Measurements from ENCODE around the gene GDF11.
A peak's percentile ranks its signal among the peaks of the same experiment; 100 is the strongest.

The GDF11 gene

GRCh38 chr12:55723516-55724225 lies 19.3 kb upstream of the GDF11 start:
- no peaks in the 10 kb centered on the region for H3K27me3 ChIP-seq (ENCODE audit: control insufficient read depth in 2 of 2, insufficient read depth in 2 of 2, low read length in 2 of 2)
- peaks cover 58 to 70% of the 10 kb centered on the region in 2 donors for H3K4me1 ChIP-seq (ENCODE audit: control insufficient read depth in 2 of 2, insufficient read depth in 2 of 2, low read length in 2 of 2)
- H3K9me3 ChIP-seq (ENCODE audit: control insufficient read depth in 2 of 2, low read length in 2 of 2): no peaks in the 10 kb centered on the region
- peak overlapping the region in 1 of 2 donors; percentile 14 for H3K9ac ChIP-seq (ENCODE audit: low read depth in 1 of 2, low read length in 2 of 2)
- H3K27ac ChIP-seq (ENCODE audit: low read depth in 2 of 2, low read length in 2 of 2): peak overlapping the region in 1 of 2 donors; percentile 17
- H3K36me3 ChIP-seq (ENCODE audit: control insufficient read depth in 2 of 2, insufficient read depth in 2 of 2, low read length in 2 of 2): peaks cover 29 to 37% of the 10 kb centered on the region in 2 donors
- no peak overlapping the region for H3K4me3 ChIP-seq (ENCODE audit: low read length in 2 of 2)

DNA sequence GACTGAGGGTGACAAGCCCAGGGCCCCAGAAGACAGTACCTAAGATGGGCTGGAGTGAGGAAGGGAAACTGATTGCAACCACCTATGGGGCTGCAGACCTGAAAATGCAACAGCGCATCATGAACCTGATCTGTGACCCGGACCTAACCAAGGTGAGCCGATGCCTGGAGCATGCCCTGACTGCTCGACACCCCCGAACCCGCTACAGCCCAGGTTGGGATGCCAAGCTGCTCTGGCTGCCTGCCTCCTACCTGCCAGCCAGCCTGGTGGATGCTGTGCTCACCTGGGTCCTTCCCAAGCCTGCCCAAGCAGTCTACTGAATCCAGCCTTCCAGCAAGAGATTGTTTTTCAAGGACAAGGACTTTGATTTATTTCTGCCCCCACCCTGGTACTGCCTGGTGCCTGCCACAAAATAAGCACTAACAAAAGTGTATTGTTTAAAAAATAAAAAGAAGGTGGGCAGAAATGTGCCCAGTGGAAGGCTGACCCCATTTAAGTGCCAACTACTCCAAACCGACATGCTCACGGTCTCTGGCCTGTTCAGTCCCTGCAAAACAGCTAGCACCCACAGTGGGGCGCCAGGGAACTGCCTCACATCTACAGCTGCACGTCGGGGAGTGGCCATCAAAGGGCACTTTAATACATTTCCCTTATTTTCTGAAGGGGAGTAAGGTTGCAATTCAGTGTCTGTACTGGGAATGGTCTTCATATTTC lies 18.5 kb upstream of the GDF11 start:
- Histone ChIP-seq H3K9ac (ENCODE audit: low read depth in 1 of 2, low read length in 2 of 2) (peak overlapping the region in 1 of 2 donors; percentile 14), H3K4me1 (ENCODE audit: control insufficient read depth in 2 of 2, insufficient read depth in 2 of 2, low read length in 2 of 2) (peaks cover 52 to 64% of the 10 kb centered on the region in 2 donors), H3K4me3 (ENCODE audit: low read length in 2 of 2) (no peak overlapping the region), H3K27me3 (ENCODE audit: control insufficient read depth in 2 of 2, insufficient read depth in 2 of 2, low read length in 2 of 2) (no peaks in the 10 kb centered on the region), H3K36me3 (ENCODE audit: control insufficient read depth in 2 of 2, insufficient read depth in 2 of 2, low read length in 2 of 2) (peaks cover 29 to 37% of the 10 kb centered on the region in 2 donors), H3K9me3 (ENCODE audit: control insufficient read depth in 2 of 2, low read length in 2 of 2) (no peaks in the 10 kb centered on the region), H3K27ac (ENCODE audit: low read depth in 2 of 2, low read length in 2 of 2) (peak overlapping the region in 1 of 2 donors; percentile 32)

DNA sequence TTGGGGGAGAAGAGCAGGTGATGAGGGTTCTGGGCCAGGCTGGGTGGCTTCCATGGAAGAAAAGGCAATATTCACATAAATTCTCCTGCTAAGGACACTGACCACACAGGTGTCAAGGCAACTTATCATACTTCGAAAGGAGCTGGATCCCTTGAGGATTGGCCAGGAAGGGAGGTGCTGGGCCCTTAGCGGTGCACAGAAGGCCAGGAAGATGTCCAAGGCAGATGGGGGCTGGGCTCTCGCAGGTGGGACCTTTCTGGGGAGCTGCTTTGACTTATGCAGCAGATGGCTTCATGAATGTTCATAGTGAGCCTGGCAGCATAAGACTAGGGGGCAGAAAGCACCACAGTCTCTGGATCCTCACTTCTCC lies 18.0 kb upstream of the GDF11 start:
- Histone ChIP-seq H3K36me3 (ENCODE audit: control insufficient read depth in 2 of 2, insufficient read depth in 2 of 2, low read length in 2 of 2) (peaks cover 29 to 36% of the 10 kb centered on the region in 2 donors), H3K4me1 (ENCODE audit: control insufficient read depth in 2 of 2, insufficient read depth in 2 of 2, low read length in 2 of 2) (peaks cover 52 to 64% of the 10 kb centered on the region in 2 donors), H3K9me3 (ENCODE audit: control insufficient read depth in 2 of 2, low read length in 2 of 2) (no peaks in the 10 kb centered on the region), H3K27ac (ENCODE audit: low read depth in 2 of 2, low read length in 2 of 2) (peak overlapping the region in 1 of 2 donors; percentile 32), H3K4me3 (ENCODE audit: low read length in 2 of 2) (no peak overlapping the region), H3K27me3 (ENCODE audit: control insufficient read depth in 2 of 2, insufficient read depth in 2 of 2, low read length in 2 of 2) (no peaks in the 10 kb centered on the region), H3K9ac (ENCODE audit: low read depth in 1 of 2, low read length in 2 of 2) (no peak overlapping the region)

DNA sequence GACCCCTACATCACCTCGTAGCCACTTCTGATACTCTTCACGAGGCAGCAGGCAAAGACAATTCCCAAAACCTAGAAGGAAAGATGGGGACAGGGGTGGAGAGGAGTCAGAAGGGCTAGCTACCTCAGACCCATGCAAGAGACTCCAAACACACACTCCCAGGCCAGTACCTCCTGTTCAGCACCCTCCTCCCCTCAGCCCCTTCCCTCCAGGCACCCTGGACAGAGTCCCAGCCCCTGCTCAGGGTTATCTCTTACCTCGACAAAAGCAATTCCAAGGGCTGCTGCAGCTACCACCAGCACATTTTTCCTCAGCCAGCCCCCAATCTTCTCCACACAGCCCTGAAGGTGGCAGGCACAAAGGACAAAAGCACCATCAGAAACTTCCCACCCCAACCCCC lies 17.4 kb upstream of the GDF11 start:
- no peaks in the 10 kb centered on the region for H3K27me3 ChIP-seq (ENCODE audit: control insufficient read depth in 2 of 2, insufficient read depth in 2 of 2, low read length in 2 of 2)
- H3K4me1 ChIP-seq (ENCODE audit: control insufficient read depth in 2 of 2, insufficient read depth in 2 of 2, low read length in 2 of 2): peaks cover 52 to 66% of the 10 kb centered on the region in 2 donors
- H3K27ac ChIP-seq (ENCODE audit: low read depth in 2 of 2, low read length in 2 of 2): no peak overlapping the region
- no peak overlapping the region for H3K9ac ChIP-seq (ENCODE audit: low read depth in 1 of 2, low read length in 2 of 2)
- no peaks in the 10 kb centered on the region for H3K9me3 ChIP-seq (ENCODE audit: control insufficient read depth in 2 of 2, low read length in 2 of 2)
- no peak overlapping the region for H3K4me3 ChIP-seq (ENCODE audit: low read length in 2 of 2)
- peaks cover 29 to 34% of the 10 kb centered on the region in 2 donors for H3K36me3 ChIP-seq (ENCODE audit: control insufficient read depth in 2 of 2, insufficient read depth in 2 of 2, low read length in 2 of 2)

- H3K9me3 ChIP-seq (ENCODE audit: control insufficient read depth in 2 of 2, low read length in 2 of 2): no peaks in the 10 kb centered on the region
- peak overlapping the region; percentile 90 to 96 for H3K9ac ChIP-seq (ENCODE audit: low read depth in 1 of 2, low read length in 2 of 2)
- H3K27ac ChIP-seq (ENCODE audit: low read depth in 2 of 2, low read length in 2 of 2): peak overlapping the region; percentile 93 to 99
- H3K4me1 ChIP-seq (ENCODE audit: control insufficient read depth in 2 of 2, insufficient read depth in 2 of 2, low read length in 2 of 2): peaks cover 43 to 54% of the 10 kb centered on the region in 2 donors
- H3K4me3 ChIP-seq (ENCODE audit: low read length in 2 of 2): peak overlapping the region; percentile 88 to 93
- H3K36me3 ChIP-seq (ENCODE audit: control insufficient read depth in 2 of 2, insufficient read depth in 2 of 2, low read length in 2 of 2): peaks cover 29 to 34% of the 10 kb centered on the region in 2 donors
- H3K27me3 ChIP-seq (ENCODE audit: control insufficient read depth in 2 of 2, insufficient read depth in 2 of 2, low read length in 2 of 2): no peaks in the 10 kb centered on the region
Measured at GRCh38 chr12:55726971-55727370, 16.0 kb upstream of the GDF11 start.

- Histone ChIP-seq H3K27me3 (ENCODE audit: control insufficient read depth in 2 of 2, insufficient read depth in 2 of 2, low read length in 2 of 2) (no peaks in the 10 kb centered on the region), H3K9ac (ENCODE audit: low read depth in 1 of 2, low read length in 2 of 2) (peak overlapping the region; percentile 90 to 96), H3K4me1 (ENCODE audit: control insufficient read depth in 2 of 2, insufficient read depth in 2 of 2, low read length in 2 of 2) (peaks cover 43 to 52% of the 10 kb centered on the region in 2 donors), H3K9me3 (ENCODE audit: control insufficient read depth in 2 of 2, low read length in 2 of 2) (no peaks in the 10 kb centered on the region), H3K36me3 (ENCODE audit: control insufficient read depth in 2 of 2, insufficient read depth in 2 of 2, low read length in 2 of 2) (peaks cover 29 to 37% of the 10 kb centered on the region in 2 donors), H3K27ac (ENCODE audit: low read depth in 2 of 2, low read length in 2 of 2) (peak overlapping the region; percentile 93 to 99), H3K4me3 (ENCODE audit: low read length in 2 of 2) (peak overlapping the region; percentile 88 to 93)
Measured at GRCh38 chr12:55727643-55728185, 15.2 kb upstream of the GDF11 start.

DNA sequence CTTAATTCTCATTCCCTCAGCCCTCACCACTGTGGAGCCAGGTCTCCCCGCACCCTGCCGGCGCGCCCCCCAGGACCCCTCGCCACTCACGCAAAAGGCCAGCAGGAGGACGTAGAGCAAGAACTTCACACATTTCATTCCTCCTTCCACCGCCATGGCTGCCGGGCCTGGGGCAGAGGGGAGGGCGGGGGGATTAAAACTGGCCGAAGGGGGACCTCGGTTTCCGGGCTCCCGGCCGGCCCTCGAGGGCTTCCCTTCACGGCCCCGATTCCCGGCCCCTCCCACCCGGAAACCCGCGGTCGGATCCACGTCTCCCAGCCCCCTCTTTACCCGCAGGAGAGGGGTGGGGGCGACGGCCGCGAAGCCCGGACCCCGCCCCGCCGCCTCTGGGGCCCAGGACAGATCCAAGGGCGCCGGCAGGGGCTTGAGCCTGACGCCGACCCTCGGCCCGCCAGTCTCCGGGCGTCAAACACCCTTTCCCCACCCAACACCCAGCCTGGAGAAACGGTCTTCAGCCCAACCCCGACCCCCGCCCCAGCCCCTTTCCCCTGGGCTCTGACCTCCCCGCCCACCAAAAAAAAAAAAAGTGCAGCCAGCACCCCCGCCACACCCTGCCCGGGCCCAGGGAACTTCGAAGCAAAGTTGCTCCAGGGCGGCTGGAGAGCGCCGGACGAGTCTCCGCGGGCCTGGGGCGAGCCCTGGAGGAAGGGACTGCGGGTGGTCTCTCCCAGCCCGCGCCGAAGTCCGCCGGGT lies 14.6 kb upstream of the GDF11 start:
- Histone ChIP-seq H3K4me3 (ENCODE audit: low read length in 2 of 2) (peak overlapping the region; percentile 88 to 93), H3K27ac (ENCODE audit: low read depth in 2 of 2, low read length in 2 of 2) (peak overlapping the region; percentile 93 to 99), H3K4me1 (ENCODE audit: control insufficient read depth in 2 of 2, insufficient read depth in 2 of 2, low read length in 2 of 2) (peaks cover 43 to 48% of the 10 kb centered on the region in 2 donors), H3K9me3 (ENCODE audit: control insufficient read depth in 2 of 2, low read length in 2 of 2) (no peaks in the 10 kb centered on the region), H3K27me3 (ENCODE audit: control insufficient read depth in 2 of 2, insufficient read depth in 2 of 2, low read length in 2 of 2) (no peaks in the 10 kb centered on the region), H3K36me3 (ENCODE audit: control insufficient read depth in 2 of 2, insufficient read depth in 2 of 2, low read length in 2 of 2) (peaks cover 26 to 34% of the 10 kb centered on the region in 2 donors), H3K9ac (ENCODE audit: low read depth in 1 of 2, low read length in 2 of 2) (peak overlapping the region; percentile 90 to 96)

DNA sequence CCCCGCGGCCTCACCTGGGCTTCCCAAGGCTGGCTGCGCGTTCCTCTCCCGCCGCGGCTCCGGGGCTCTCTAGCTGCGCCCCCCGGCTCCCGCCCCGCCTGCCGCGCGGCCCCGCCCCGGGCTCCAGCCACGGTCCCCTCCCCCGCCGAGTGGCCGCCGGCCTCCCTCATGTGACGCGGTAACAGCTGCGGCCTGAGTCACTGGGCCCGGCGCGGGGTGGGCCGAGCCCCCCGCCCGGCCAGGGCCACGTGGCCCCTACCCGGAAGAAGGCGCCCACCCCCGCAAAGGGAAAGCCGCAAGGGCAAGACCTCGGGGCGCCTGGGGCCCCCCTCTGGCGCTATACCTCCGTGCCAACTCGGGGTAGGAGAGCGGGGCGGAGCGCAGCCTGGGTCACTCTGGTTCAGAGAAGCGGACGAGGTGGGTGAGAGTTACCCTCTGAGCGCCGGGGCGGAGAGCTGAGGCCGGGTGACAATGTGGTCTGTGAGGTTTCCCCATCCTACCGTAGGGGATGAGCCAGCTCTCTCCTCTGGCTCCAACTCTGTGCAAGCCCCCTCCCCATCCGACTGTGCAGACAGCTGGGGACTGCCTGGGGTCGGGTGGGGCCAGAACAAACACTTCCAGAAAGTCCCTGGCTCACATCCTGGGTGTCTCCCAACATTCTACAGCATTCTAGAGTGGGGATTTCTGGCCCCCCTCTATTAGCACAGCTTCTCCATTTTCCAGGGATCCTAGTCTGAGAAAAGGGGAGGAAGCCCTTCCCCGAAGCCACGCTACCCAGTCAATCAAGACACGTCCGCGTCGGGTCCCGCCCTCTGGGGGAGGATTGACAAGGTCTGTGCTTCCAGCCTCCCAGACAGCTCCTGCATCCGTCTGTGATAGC lies 13.7 kb upstream of the GDF11 start, which contains the start of gene CD63:
Gene CD63 (minus strand): TSS at position 71 of the 880 bp plus-strand sequence. CDS start 668 bp downstream, outside the sequence.
- Histone ChIP-seq H3K4me3 (ENCODE audit: low read length in 2 of 2) (peak within 1 kb of the TSS; percentile 88 to 93), H3K27me3 (ENCODE audit: control insufficient read depth in 2 of 2, insufficient read depth in 2 of 2, low read length in 2 of 2) (no peaks in the 10 kb centered on the region), H3K9me3 (ENCODE audit: control insufficient read depth in 2 of 2, low read length in 2 of 2) (no peaks in the 10 kb centered on the region), H3K4me1 (ENCODE audit: control insufficient read depth in 2 of 2, insufficient read depth in 2 of 2, low read length in 2 of 2) (peaks cover 36 to 40% of the 10 kb centered on the region in 2 donors), H3K36me3 (ENCODE audit: control insufficient read depth in 2 of 2, insufficient read depth in 2 of 2, low read length in 2 of 2) (peaks cover 23 to 27% of the 10 kb centered on the region in 2 donors), H3K9ac (ENCODE audit: low read depth in 1 of 2, low read length in 2 of 2) (peak within 1 kb of the TSS; percentile 90 to 96), H3K27ac (ENCODE audit: low read depth in 2 of 2, low read length in 2 of 2) (peak within 1 kb of the TSS; percentile 93 to 99)
